Omental fat pad (tissue), 4 donors: ENCODE results near the gene RGMB. TPM values are rescaled to one million over a fixed set of nuclear protein-coding genes. Genes with fewer than 3 reads are reported as not detected.

Experiments used
- ATAC-seq: fragments of 150-250 bp; one replicate; pipeline ENCODE4 v1.9.1; 2016; ENCODE audit warnings: mild to moderate bottlenecking, moderate library complexity; ENCODE audit not compliant: low FRiP score
- DNase-seq: peaks from one replicate; pipeline ENCODE4 v3.0.0-alpha.2; 2019; ENCODE audit warnings: low spot score
- CTCF ChIP-seq, 3 donors: fragments of 450-650 bp; IDR thresholded peaks; one replicate each; pipeline ENCODE4 v1.5.1; 2016 to 2017; ENCODE audit warnings: antibody characterized with exemption in 3 of 3, mild to moderate bottlenecking in 3 of 3, moderate library complexity in 2 of 3
- total RNA-seq, 4 donors: library from RNA; depleted of rRNA; stranded (reverse); fragments of >200 nt; gene quantifications; one replicate each; pipeline ENCODE4 v1.1.0, GENCODE V29; 2016

RGMB gene
- total RNA-seq, 4 donors from 2014 or later = 15.0 to 28.5 (median 21.3) TPM

- no peak for DNase-seq
- no peak for TF ChIP-seq CTCF (IDR thresholded peaks at IDR 0.05)
- no peak for ATAC-seq
Observed at GRCh38 chr5:98827588-98828284, 54.3 kb downstream of the RGMB start.

GRCh38 chr5:98836175-98836574 is 62.7 kb downstream of the RGMB start:
- TF ChIP-seq CTCF (IDR thresholded peaks at IDR 0.05) = no peak
- no peak for DNase-seq
- no peak for ATAC-seq

GRCh38 chr5:98839469-98840383 is 66.3 kb downstream of the RGMB start:
- no peak for TF ChIP-seq CTCF (IDR thresholded peaks at IDR 0.05)
- DNase-seq (no peak), ATAC-seq (no peak)

GRCh38 chr5:98840946-98841345 is 67.5 kb downstream of the RGMB start:
- no peak for ATAC-seq
- no peak for TF ChIP-seq CTCF (IDR thresholded peaks at IDR 0.05)
- DNase-seq = no peak

- no peak for DNase-seq
- no peak for ATAC-seq
- no peak for TF ChIP-seq CTCF (IDR thresholded peaks at IDR 0.05)
Observed at GRCh38 chr5:98843481-98843880, 70.0 kb downstream of the RGMB start.

- DNase-seq (no peak), ATAC-seq (no peak)
- no peak for TF ChIP-seq CTCF (IDR thresholded peaks at IDR 0.05)
Observed at GRCh38 chr5:98844865-98845264, 71.4 kb downstream of the RGMB start.
